Left ventricle myocardium inferior (tissue), 1 donor: ENCODE data around the gene PTEN. TPM values are rescaled to one million over a fixed set of nuclear protein-coding genes. Genes with fewer than 3 reads are reported as not detected.

Experiments
- DNase-seq: peaks from one replicate; pipeline ENCODE4 v3.0.0-alpha.2; 2020
- H3K27ac ChIP-seq: fragments of 200-600 bp; replicated peaks from 2 replicates; pipeline ENCODE4 v1.8.0; 2021
- H3K27me3 ChIP-seq: fragments of 200-600 bp; 2 replicates; pipeline ENCODE4 v1.8.0; 2021; ENCODE audit warnings: low read depth
- H3K36me3 ChIP-seq: fragments of 200-600 bp; 2 replicates; pipeline ENCODE4 v1.8.0; 2021
- H3K4me1 ChIP-seq: fragments of 200-600 bp; 2 replicates; pipeline ENCODE4 v1.8.0; 2021
- H3K4me3 ChIP-seq: fragments of 200-600 bp; 2 replicates; pipeline ENCODE4 v1.8.0; 2021; ENCODE audit warnings: mild to moderate bottlenecking, moderate library complexity
- H3K9me3 ChIP-seq: fragments of 200-600 bp; replicated peaks from 2 replicates; pipeline ENCODE4 v1.8.0; 2021
- intact Hi-C: fragments of 100-400 bp; cut with micrococcal nuclease; formaldehyde crosslinking; loops from one replicate; pipeline ENCODE4 v1.11.0; 2022
- total RNA-seq: library from RNA; stranded (reverse); fragmentation: NEBNext Ultra II Directional; extraction: Animal tissue kit (Norgen Biotek cat#: 25700); gene quantifications from one replicate; pipeline ENCODE4 v1.2.1, GENCODE V29; 2021
- TF ChIP-seq, protein P1 (sequence below): fragments of 200-600 bp; IDR thresholded peaks from 2 replicates; pipeline ENCODE4 v1.8.0; 2021; ENCODE audit warnings: antibody characterized with exemption, mild to moderate bottlenecking, borderline replicate concordance
- donor health status: DM: no; HTN: yes; CAD: no; lungs with severe emphysema.

PTEN gene
- total RNA-seq, 1 donor from 2014 or later = 49.9 TPM

DNA sequence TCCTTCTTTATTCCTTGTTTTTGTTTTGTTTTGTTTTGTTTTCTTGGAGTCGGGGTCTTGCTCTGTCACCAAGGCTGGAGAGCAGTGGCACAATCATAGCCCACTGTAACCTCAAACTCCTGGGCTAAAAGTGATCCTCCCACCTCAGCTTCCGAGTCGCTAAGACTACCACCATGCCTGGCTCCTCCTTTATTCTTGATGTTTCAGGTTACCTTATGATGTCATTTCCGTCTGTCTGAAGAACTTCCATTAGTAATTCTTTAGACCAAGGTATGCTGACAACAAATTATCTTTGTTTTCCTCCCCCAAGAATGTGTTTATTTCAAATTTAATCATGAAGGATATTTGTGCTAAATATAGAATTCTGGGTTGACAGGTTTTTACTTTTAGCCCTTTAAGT is 27.3 kb upstream of the PTEN start:
- Histone ChIP-seq H3K27me3 (no peaks in the 10 kb centered on the region), H3K36me3 (no peaks in the 10 kb centered on the region), H3K27ac (no peak overlapping the region), H3K4me1 (no peaks in the 10 kb centered on the region), H3K4me3 (no peak overlapping the region), H3K9me3 (no peaks in the 10 kb centered on the region)
- DNase-seq = no peak
- intact Hi-C loops = no loop called here
- TF ChIP-seq, protein P1, sequence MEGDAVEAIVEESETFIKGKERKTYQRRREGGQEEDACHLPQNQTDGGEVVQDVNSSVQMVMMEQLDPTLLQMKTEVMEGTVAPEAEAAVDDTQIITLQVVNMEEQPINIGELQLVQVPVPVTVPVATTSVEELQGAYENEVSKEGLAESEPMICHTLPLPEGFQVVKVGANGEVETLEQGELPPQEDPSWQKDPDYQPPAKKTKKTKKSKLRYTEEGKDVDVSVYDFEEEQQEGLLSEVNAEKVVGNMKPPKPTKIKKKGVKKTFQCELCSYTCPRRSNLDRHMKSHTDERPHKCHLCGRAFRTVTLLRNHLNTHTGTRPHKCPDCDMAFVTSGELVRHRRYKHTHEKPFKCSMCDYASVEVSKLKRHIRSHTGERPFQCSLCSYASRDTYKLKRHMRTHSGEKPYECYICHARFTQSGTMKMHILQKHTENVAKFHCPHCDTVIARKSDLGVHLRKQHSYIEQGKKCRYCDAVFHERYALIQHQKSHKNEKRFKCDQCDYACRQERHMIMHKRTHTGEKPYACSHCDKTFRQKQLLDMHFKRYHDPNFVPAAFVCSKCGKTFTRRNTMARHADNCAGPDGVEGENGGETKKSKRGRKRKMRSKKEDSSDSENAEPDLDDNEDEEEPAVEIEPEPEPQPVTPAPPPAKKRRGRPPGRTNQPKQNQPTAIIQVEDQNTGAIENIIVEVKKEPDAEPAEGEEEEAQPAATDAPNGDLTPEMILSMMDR = no peak

DNA sequence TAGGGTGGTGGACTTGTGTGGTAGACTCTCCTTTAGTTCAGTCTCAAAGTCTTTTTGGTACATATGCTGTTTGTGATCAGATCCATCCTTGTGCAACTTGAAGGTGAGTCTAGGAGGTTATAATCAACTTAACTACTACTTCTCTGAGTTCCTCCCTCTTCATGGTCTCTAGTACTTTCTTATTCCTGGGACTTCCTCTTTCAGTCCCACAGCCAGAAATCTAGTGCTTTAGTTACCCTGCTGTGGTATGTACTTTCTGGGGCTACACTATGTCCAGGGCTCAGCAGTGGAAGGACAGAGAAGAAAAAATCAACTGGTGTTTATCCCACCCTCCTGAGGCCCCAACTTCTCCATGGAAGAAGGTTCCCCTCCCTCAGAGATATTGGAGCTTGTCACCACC is 26.0 kb upstream of the PTEN start:
- no peak for DNase-seq
- H3K4me3 ChIP-seq = no peak overlapping the region
- no peaks in the 10 kb centered on the region for H3K36me3 ChIP-seq
- intact Hi-C loops = no loop called here
- H3K9me3 ChIP-seq = no peaks in the 10 kb centered on the region
- H3K4me1 ChIP-seq = no peaks in the 10 kb centered on the region
- TF ChIP-seq, protein P1 = no peak
- no peaks in the 10 kb centered on the region for H3K27me3 ChIP-seq
- no peak overlapping the region for H3K27ac ChIP-seq

DNA sequence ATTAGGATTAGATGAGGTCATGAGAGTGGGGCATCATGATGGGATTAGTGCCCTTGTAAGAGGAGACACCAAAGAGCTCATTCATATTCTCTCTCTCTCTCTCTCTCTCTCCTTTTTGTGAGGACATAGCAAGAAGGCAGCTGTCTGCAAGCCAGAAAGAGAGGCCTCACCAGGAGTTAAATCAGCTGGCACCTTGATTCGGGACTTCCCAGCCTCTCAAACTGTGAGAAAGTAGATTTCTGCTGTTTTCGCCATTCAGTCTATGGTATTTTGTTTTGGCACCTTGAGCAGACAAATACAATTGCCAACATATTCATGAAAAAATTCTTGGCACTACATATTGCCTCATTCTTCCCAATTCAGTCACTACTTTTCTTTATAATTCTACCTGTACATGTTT is 24.8 kb upstream of the PTEN start:
- DNase-seq = no peak
- no peak overlapping the region for H3K4me3 ChIP-seq
- TF ChIP-seq, protein P1 = no peak
- no peaks in the 10 kb centered on the region for H3K27me3 ChIP-seq
- no peaks in the 10 kb centered on the region for H3K9me3 ChIP-seq
- no peaks in the 10 kb centered on the region for H3K36me3 ChIP-seq
- H3K4me1 ChIP-seq = no peaks in the 10 kb centered on the region
- intact Hi-C loops = no loop called here
- no peak overlapping the region for H3K27ac ChIP-seq

DNA sequence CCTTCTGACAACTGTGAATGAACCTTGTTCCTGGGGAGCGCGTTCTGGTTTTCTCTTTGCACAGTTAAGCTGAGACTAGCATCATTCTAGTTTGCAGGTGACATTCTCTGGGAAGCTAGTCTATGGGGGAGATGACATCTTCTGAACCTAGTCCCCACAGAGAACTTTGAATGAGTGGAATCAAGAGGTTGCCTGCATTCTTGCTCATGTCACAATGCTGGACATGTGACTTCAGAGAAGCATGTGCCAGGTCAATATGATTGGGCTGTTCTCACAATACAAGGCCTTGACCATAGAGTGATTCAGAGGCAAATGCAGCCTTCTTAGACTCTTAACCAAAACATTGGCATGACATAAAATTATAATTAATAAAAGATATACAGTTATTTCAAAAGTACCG is 22.2 kb upstream of the PTEN start:
- DNase-seq = no peak
- H3K27me3 ChIP-seq = no peaks in the 10 kb centered on the region
- no peaks in the 10 kb centered on the region for H3K36me3 ChIP-seq
- no peaks in the 10 kb centered on the region for H3K4me1 ChIP-seq
- H3K27ac ChIP-seq = no peak overlapping the region
- H3K4me3 ChIP-seq = no peak overlapping the region
- intact Hi-C loops = no loop called here
- no peaks in the 10 kb centered on the region for H3K9me3 ChIP-seq
- TF ChIP-seq, protein P1 = no peak

DNA sequence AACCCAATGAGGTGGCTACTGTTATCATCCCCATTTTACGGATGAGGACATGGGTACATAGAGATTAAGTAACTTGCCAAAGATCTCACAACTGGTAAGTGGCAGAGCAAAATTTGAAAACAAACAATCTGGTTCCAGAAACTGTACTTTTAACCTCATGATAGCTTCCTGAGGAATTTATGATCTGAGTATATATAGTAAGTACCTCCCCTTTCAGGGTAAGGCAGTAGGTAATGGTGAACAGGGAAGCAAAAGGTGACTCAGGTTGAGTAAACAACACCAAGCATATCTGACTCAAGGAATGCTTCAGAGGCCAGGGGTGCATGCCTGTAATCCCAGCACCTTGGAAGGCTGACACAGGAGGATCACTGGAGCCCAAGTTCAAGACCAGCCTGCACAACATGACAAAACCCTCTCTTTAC is 21.2 kb upstream of the PTEN start:
- Histone ChIP-seq H3K36me3 (no peaks in the 10 kb centered on the region), H3K27ac (no peak overlapping the region), H3K4me3 (no peak overlapping the region), H3K4me1 (no peaks in the 10 kb centered on the region), H3K27me3 (no peaks in the 10 kb centered on the region), H3K9me3 (no peaks in the 10 kb centered on the region)
- intact Hi-C loops = no loop called here
- no peak for DNase-seq
- TF ChIP-seq, protein P1 = no peak
